ENCODE measurements around the gene RABAC1.

- TF ChIP-seq POLR2A (IDR thresholded peaks at IDR 0.05; ENCODE audit: low read length) = no peak
- TF ChIP-seq GATA1 (IDR thresholded peaks at IDR 0.05; ENCODE audit: low read depth, low read length) = no peak
Observed at GRCh38 chr19:41951686-41952172, 7.4 kb downstream of the RABAC1 start.

All from erythroblast (primary cell).